Measurements from ENCODE around the gene ARID5B. TPM values are rescaled to one million over a fixed set of nuclear protein-coding genes. Genes with fewer than 3 reads are reported as not detected.

ARID5B gene
- polyA plus RNA-seq, 1 experiment: 137 TPM

GRCh38 chr10:62046522-62047227 is 145.2 kb downstream of the ARID5B start:
- no peak for TF ChIP-seq CTCF (IDR thresholded peaks at IDR 0.05; ENCODE audit: low read depth, low read length)
- ChIA-PET CTCF (interaction anchor here (0.6 to 2.1 kb wide), 2 partner anchors 8 to 53 kb away, joined by 4 to 11 read pairs; no protein-coding TSS in a partner anchor), POLR2A (interaction anchor here (0.5 to 1.9 kb wide), 7 partner anchors 8 to 1037 kb away, joined by 3 to 9 read pairs (median 3); no protein-coding TSS in a partner anchor)
- no peaks in the 10 kb centered on the region for H3K9me3 ChIP-seq (ENCODE audit: control insufficient read depth, insufficient read depth, low read length)
- H3K27ac ChIP-seq (ENCODE audit: low read depth, low read length): peak overlapping the region; percentile 76
- peak overlapping the region; percentile 18; the same call in 1 of the 2 replicates for H3K4me3 ChIP-seq (ENCODE audit: low read depth, low read length)
- DNase-seq (ENCODE audit: low read depth, low spot score): no peak
- H3K27me3 ChIP-seq (ENCODE audit: control insufficient read depth, insufficient read depth, low read length): no peaks in the 10 kb centered on the region

- ChIA-PET CTCF (interaction anchor here (2.1 kb wide), 1 partner anchor 9 kb away, joined by 11 read pairs; no protein-coding TSS in a partner anchor), POLR2A (interaction anchor here (0.7 to 1.9 kb wide), 5 partner anchors 9 to 147 kb away, joined by 3 to 9 read pairs (median 3); no protein-coding TSS in a partner anchor)
- TF ChIP-seq CTCF (IDR thresholded peaks at IDR 0.05; ENCODE audit: low read depth, low read length): no peak
- no peak for DNase-seq (ENCODE audit: low read depth, low spot score)
- Histone ChIP-seq H3K4me3 (ENCODE audit: low read depth, low read length) (no peak overlapping the region; the same call in 1 of the 2 replicates), H3K27ac (ENCODE audit: low read depth, low read length) (peak overlapping the region; percentile 76), H3K27me3 (ENCODE audit: control insufficient read depth, insufficient read depth, low read length) (no peaks in the 10 kb centered on the region), H3K9me3 (ENCODE audit: control insufficient read depth, insufficient read depth, low read length) (no peaks in the 10 kb centered on the region)
Measured at GRCh38 chr10:62047228-62047892, 145.9 kb downstream of the ARID5B start.

- Histone ChIP-seq H3K27ac (ENCODE audit: low read depth, low read length) (peak overlapping the region; percentile 93), H3K9me3 (ENCODE audit: control insufficient read depth, insufficient read depth, low read length) (no peaks in the 10 kb centered on the region), H3K4me3 (ENCODE audit: low read depth, low read length) (no peak overlapping the region; the same call in 1 of the 2 replicates), H3K27me3 (ENCODE audit: control insufficient read depth, insufficient read depth, low read length) (no peaks in the 10 kb centered on the region)
- no peak for TF ChIP-seq CTCF (IDR thresholded peaks at IDR 0.05; ENCODE audit: low read depth, low read length)
- DNase-seq (ENCODE audit: low read depth, low spot score): no peak
- ChIA-PET CTCF (interaction anchor here (2.1 to 2.8 kb wide), 2 partner anchors 9 to 10 kb away, joined by 11 to 25 read pairs; no protein-coding TSS in a partner anchor), POLR2A (interaction anchor here (2.2 to 3.6 kb wide), 2 partner anchors 10 to 196 kb away, joined by 14 to 42 read pairs; no protein-coding TSS in a partner anchor)
Measured at GRCh38 chr10:62047960-62048383, 146.5 kb downstream of the ARID5B start.

DNA sequence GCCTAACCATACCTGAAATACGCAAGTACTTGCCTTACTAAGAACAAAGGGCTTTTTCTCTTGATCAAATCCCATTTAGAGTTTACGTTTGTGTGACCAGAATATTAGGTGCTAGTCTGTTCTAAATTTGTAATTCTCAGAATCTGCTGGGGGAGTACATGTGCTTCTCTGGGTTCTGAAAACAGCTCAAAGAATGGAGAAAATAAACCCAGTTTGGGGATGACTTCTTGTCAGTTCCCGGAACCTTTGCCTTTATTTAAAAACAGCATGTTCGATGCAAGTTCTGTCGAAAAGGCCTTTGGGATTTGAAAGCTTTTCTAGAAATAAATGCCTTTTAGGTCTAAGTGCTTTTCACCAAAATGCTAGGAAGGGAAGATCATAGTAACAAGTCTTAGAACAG is 147.0 kb downstream of the ARID5B start:
- DNase-seq (ENCODE audit: low read depth, low spot score): no peak
- peak overlapping the region; percentile 93 for H3K27ac ChIP-seq (ENCODE audit: low read depth, low read length)
- peak overlapping the region; percentile 94 for H3K4me3 ChIP-seq (ENCODE audit: low read depth, low read length)
- no peak for TF ChIP-seq CTCF (IDR thresholded peaks at IDR 0.05; ENCODE audit: low read depth, low read length)
- H3K9me3 ChIP-seq (ENCODE audit: control insufficient read depth, insufficient read depth, low read length): no peaks in the 10 kb centered on the region
- ChIA-PET POLR2A (interaction anchor here (0.7 to 3.6 kb wide), 10 partner anchors 10 to 288 kb away, joined by 3 to 42 read pairs (median 6); no protein-coding TSS in a partner anchor), CTCF (interaction anchor here (0.6 to 2.8 kb wide), 3 partner anchors 9 to 382 kb away, joined by 5 to 25 read pairs (median 11); no protein-coding TSS in a partner anchor)
- H3K27me3 ChIP-seq (ENCODE audit: control insufficient read depth, insufficient read depth, low read length): no peaks in the 10 kb centered on the region

Measured in AG04450 (cell line).